A549 treated with Mapracorat at 1 μM for 4 hours (cell line): ENCODE data around the gene FBLN5. TPM values are rescaled to one million over a fixed set of nuclear protein-coding genes. Genes with fewer than 3 reads are reported as not detected.

Experiments
- total RNA-seq: library from RNA; stranded (reverse); fragments of 200-300 nt; extraction: Qiagen RNA extraction; gene quantifications from 5 replicates; pipeline ENCODE4 v1.2.3, GENCODE V29; 2022

The FBLN5 gene
- total RNA-seq, result 4.7 to 6.2 TPM (median 5.7 TPM) in 5 replicates

GRCh38 chr14:91947475-91948184 is at the start of gene FBLN5:
Gene FBLN5 (minus strand): TSS chr14:91947694. CDS start chr14:91947229, 465 bp downstream.

GRCh38 chr14:91867316-91867988 is 80.0 kb downstream of the FBLN5 start, which contains the start of gene TC2N:
Gene TC2N (minus strand): TSS chr14:91867536. CDS start chr14:91813769, 53,767 bp downstream.

Other genes starting within 250 kb of the FBLN5 start
- not detected in 5 replicates for gene CATSPERB, start 215.6 kb downstream of the FBLN5 start, total RNA-seq
- 0.80 to 0.86 TPM (median 0.81 TPM) in 5 replicates for gene TC2N, start 80.2 kb downstream of the FBLN5 start, total RNA-seq
- 5.5 to 11.5 TPM (median 10.1 TPM) in 5 replicates for gene TRIP11, start 92.4 kb upstream of the FBLN5 start, total RNA-seq
- 18.3 to 40.6 TPM (median 23.0 TPM) in 5 replicates for gene ATXN3, start 158.9 kb upstream of the FBLN5 start, total RNA-seq
- 318 to 408 TPM (median 342 TPM) in 5 replicates for gene NDUFB1, start 174.0 kb upstream of the FBLN5 start, total RNA-seq
- gene CPSF2, start 174.3 kb upstream of the FBLN5 start, total RNA-seq, result 28.4 to 43.6 TPM (median 38.7 TPM) in 5 replicates